OCI-LY3 (cell line): ENCODE results near the gene NEU2.

ENCODE experiments used
- EZH2phosphoT487 ChIP-seq: fragments of 200-600 bp; shearing (Covaris generic); IDR thresholded peaks from 2 replicates; pipeline ENCODE4 v1.6.1; 2018; ENCODE audit warnings: antibody characterized with exemption, mixed run types, low read depth
- TF ChIP-seq, protein P1 (sequence below): fragments of 200-600, 300-600 bp; sonication (generic); IDR thresholded peaks from 2 replicates; pipeline ENCODE4 v1.5.1; 2014; ENCODE audit warnings: antibody characterized with exemption, low read length, low read depth

DNA sequence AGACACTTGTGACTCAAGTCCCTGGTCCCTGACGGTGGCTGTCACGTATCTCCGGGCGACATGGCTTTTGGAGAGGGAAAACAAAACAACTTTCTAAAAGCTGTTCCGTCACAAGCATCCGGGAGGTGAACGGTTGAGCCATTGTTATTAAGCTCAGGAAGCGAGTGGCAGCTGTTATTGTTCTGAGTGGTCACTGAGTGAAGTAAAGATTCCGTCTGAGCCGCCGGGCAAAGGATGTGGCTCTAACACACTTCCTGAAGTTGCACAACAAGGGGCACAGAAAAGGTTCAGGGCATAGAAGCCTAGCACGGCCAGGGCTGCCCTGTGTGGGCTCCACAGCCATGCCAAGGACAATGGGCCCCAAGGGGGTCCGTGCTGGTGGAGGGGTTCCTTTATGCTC is 52.0 kb downstream of the NEU2 start:
- TF ChIP-seq, protein P1, sequence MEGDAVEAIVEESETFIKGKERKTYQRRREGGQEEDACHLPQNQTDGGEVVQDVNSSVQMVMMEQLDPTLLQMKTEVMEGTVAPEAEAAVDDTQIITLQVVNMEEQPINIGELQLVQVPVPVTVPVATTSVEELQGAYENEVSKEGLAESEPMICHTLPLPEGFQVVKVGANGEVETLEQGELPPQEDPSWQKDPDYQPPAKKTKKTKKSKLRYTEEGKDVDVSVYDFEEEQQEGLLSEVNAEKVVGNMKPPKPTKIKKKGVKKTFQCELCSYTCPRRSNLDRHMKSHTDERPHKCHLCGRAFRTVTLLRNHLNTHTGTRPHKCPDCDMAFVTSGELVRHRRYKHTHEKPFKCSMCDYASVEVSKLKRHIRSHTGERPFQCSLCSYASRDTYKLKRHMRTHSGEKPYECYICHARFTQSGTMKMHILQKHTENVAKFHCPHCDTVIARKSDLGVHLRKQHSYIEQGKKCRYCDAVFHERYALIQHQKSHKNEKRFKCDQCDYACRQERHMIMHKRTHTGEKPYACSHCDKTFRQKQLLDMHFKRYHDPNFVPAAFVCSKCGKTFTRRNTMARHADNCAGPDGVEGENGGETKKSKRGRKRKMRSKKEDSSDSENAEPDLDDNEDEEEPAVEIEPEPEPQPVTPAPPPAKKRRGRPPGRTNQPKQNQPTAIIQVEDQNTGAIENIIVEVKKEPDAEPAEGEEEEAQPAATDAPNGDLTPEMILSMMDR = no peak
- no peak for TF ChIP-seq EZH2phosphoT487
